Measurements from ENCODE around the gene OXNAD1. TPM values are rescaled to one million over a fixed set of nuclear protein-coding genes. Genes with fewer than 3 reads are reported as not detected.
A peak's percentile ranks its signal among the peaks of the same experiment; 100 is the strongest.

The OXNAD1 gene
- total and polyA plus RNA-seq, 4 experiments from 2014 or later, result 61.7 to 84.7 (median 73.2) TPM

DNA sequence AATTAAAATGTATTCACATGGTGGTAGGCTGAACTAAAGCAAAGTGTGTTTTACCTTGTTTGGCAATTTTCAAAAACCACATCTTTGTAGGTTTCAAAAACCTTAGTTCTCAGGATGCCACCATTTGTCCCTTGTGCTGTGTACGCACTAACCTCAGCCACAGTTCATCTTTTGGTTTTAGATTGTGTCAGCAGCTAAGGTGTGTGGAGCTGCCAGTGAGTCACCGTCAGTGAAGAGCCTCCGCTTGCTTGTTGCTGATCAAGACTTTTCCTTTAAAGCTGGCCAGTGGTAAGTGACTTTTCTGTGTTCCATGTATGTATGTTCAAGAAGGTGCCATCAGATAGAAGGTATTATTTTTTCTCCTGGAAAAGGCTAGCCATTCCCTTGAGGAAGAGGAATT, 21.1 kb downstream of the OXNAD1 start:
- intact Hi-C loops (cut with micrococcal nuclease), result loop anchor here (1.0 to 5.0 kb wide), 6 partner anchors 16 to 265 kb away; partner anchors contain the start of gene OXNAD1
- peaks cover 52% of the 10 kb centered on the region for H3K4me1 ChIP-seq (ENCODE audit: insufficient read depth, low read length)
- POLR2A ChIA-PET (ENCODE audit: partially characterized antibody), result interaction anchor here (0.6 to 5.7 kb wide), 26 partner anchors 9 to 1080 kb away, joined by 3 to 109 read pairs (median 5); partner anchors contain the start of genes CAPN7, DPH3, OXNAD1 and PLCL2
- no peaks in the 10 kb centered on the region for H3K27me3 Mint-ChIP-seq
- peak overlapping the region; percentile 93 to 99 (median 98) for H3K4me3 Mint-ChIP-seq
- no peaks in the 10 kb centered on the region for H3K36me3 ChIP-seq (ENCODE audit: insufficient read depth, low read length)
- peak overlapping the region; percentile 68 to 89 for H3K4me3 ChIP-seq (ENCODE audit: low read length in 2 of 2)
- no peaks in the 10 kb centered on the region for H3K27me3 ChIP-seq (ENCODE audit: insufficient read depth, low read length)
- peak; percentile 82 to 91 (median 86) for DNase-seq
- peaks cover 45 to 70% (median 63%) of the 10 kb centered on the region in 4 donors for H3K4me1 Mint-ChIP-seq
- H3K27ac ChIP-seq (ENCODE audit: low read depth, low read length), result peak overlapping the region; percentile 76
- peak overlapping the region; percentile 94 to 99 (median 96) for H3K27ac Mint-ChIP-seq
- H3K9me3 Mint-ChIP-seq, result no peaks in the 10 kb centered on the region
- no peaks in the 10 kb centered on the region for H3K9me3 ChIP-seq (ENCODE audit: control insufficient read depth in 1 of 2, low read length in 2 of 2)
- peaks cover 11 to 42% of the 10 kb centered on the region in 2 donors for H3K36me3 Mint-ChIP-seq
- CTCF ChIA-PET (ENCODE audit: partially characterized antibody), result interaction anchor here (0.6 to 6.5 kb wide), 12 partner anchors 9 to 265 kb away, joined by 3 to 72 read pairs (median 6); partner anchors contain the start of genes DPH3 and OXNAD1

DNA sequence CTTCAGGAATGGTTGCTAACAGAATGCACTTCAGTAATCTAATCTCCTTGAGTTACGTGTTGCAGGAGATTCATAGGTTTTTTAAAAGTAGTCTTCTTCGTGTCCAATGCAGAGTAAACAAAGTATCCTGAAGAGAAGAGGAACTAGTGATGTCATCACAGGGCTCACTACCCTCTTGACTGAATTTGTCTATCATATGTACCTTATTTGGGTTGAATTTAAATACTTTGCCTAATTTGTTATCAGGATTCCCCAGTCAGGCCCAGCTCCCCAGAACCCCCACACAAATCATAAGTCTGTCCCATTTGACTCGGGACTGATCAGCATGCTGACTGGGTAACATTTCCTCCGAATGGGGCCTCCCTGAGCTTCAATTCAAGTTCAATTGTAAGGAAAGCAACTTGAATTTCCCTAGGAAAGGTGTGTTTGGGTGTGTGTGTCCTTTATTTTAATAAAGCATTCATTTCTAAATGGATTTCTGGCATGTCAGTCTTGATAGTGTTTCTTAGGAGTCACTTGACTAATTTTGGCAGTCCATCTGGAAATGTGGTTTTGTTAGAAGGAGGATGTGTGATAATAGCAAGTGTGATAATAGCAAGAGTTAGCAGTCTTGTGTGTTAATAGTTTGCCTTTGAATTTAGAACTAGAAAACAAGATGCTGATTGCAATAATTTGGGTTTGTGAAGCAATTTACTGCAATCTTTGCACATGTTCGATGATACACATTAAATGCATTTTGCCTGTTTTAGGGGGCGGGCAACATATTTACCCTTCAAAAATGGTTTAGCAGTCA, 21.9 kb downstream of the OXNAD1 start:
- Mint-ChIP-seq H3K4me1 (peaks cover 51 to 78% (median 69%) of the 10 kb centered on the region in 4 donors), H3K27ac (peak overlapping the region; percentile 94 to 99 (median 96)), H3K27me3 (no peaks in the 10 kb centered on the region), H3K4me3 (peak overlapping the region; percentile 93 to 99 (median 98)), H3K36me3 (peaks cover 10 to 41% of the 10 kb centered on the region in 2 donors), H3K9me3 (no peaks in the 10 kb centered on the region)
- peaks cover 59% of the 10 kb centered on the region for H3K4me1 ChIP-seq (ENCODE audit: insufficient read depth, low read length)
- H3K27ac ChIP-seq (ENCODE audit: low read depth, low read length), result peak overlapping the region; percentile 76
- H3K9me3 ChIP-seq (ENCODE audit: control insufficient read depth in 1 of 2, low read length in 2 of 2), result no peaks in the 10 kb centered on the region
- intact Hi-C loops (cut with micrococcal nuclease), result loop anchor here (1.0 to 5.0 kb wide), 6 partner anchors 17 to 264 kb away; partner anchors contain the start of gene OXNAD1
- CTCF ChIA-PET (ENCODE audit: partially characterized antibody), result interaction anchor here (0.8 to 6.5 kb wide), 11 partner anchors 9 to 264 kb away, joined by 3 to 72 read pairs (median 6); partner anchors contain the start of genes DPH3 and OXNAD1
- peak overlapping the region; percentile 68 to 89 for H3K4me3 ChIP-seq (ENCODE audit: low read length in 2 of 2)
- POLR2A ChIA-PET (ENCODE audit: partially characterized antibody), result interaction anchor here (0.9 to 5.7 kb wide), 24 partner anchors 9 to 1081 kb away, joined by 3 to 109 read pairs (median 5); partner anchors contain the start of genes CAPN7, DPH3, OXNAD1 and PLCL2
- H3K36me3 ChIP-seq (ENCODE audit: insufficient read depth, low read length), result no peaks in the 10 kb centered on the region
- H3K27me3 ChIP-seq (ENCODE audit: insufficient read depth, low read length), result no peaks in the 10 kb centered on the region
- DNase-seq, result no peak

DNA sequence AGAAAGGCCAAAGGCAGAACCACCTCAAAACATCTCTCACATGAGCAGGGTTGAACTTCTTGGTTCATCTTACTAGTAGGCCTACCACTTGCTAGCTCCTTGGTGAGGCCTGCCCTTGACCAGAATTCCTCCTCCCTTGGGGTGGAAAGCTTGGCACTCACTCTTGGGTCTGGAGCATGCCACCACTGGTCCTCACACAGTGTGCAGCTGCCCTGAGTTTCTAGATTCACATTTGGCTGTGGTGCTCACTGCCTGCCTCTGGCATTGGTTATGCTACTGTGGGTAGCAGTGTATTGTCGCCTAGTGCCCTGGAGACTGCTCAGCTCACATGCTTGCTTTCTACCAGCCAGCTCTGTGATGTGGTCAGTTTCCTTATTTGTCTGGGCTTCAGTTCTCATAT, 23.7 kb downstream of the OXNAD1 start:
- no peak for DNase-seq
- Histone ChIP-seq H3K27me3 (ENCODE audit: insufficient read depth, low read length) (no peaks in the 10 kb centered on the region), H3K27ac (ENCODE audit: low read depth, low read length) (peak overlapping the region; percentile 76), H3K4me1 (ENCODE audit: insufficient read depth, low read length) (peaks cover 75% of the 10 kb centered on the region), H3K4me3 (ENCODE audit: low read length in 2 of 2) (peak overlapping the region; percentile 68 to 89), H3K36me3 (ENCODE audit: insufficient read depth, low read length) (no peaks in the 10 kb centered on the region), H3K9me3 (ENCODE audit: control insufficient read depth in 1 of 2, low read length in 2 of 2) (no peaks in the 10 kb centered on the region)
- CTCF ChIA-PET (ENCODE audit: partially characterized antibody), result interaction anchor here (0.6 to 9.8 kb wide), 17 partner anchors 14 to 311 kb away, joined by 3 to 488 read pairs (median 11); partner anchors contain the start of genes DPH3, OXNAD1 and RFTN1
- POLR2A ChIA-PET (ENCODE audit: partially characterized antibody), result interaction anchor here (0.6 to 9.8 kb wide), 11 partner anchors 9 to 1073 kb away, joined by 3 to 361 read pairs (median 3); partner anchors contain the start of genes DPH3 and OXNAD1
- Mint-ChIP-seq H3K27ac (peak overlapping the region; percentile 94 to 99 (median 96)), H3K9me3 (peaks cover 0 to 4% (median 3%) of the 10 kb centered on the region in 8 donors), H3K4me1 (peaks cover 56 to 85% (median 71%) of the 10 kb centered on the region in 4 donors), H3K36me3 (peaks cover 15 to 42% of the 10 kb centered on the region in 2 donors), H3K27me3 (no peaks in the 10 kb centered on the region), H3K4me3 (peak overlapping the region; percentile 93 to 99 (median 98))
- intact Hi-C loops (cut with micrococcal nuclease), result loop anchor here (5.0 kb wide), 1 partner anchor 179 kb away; no protein-coding TSS in a partner anchor

DNA sequence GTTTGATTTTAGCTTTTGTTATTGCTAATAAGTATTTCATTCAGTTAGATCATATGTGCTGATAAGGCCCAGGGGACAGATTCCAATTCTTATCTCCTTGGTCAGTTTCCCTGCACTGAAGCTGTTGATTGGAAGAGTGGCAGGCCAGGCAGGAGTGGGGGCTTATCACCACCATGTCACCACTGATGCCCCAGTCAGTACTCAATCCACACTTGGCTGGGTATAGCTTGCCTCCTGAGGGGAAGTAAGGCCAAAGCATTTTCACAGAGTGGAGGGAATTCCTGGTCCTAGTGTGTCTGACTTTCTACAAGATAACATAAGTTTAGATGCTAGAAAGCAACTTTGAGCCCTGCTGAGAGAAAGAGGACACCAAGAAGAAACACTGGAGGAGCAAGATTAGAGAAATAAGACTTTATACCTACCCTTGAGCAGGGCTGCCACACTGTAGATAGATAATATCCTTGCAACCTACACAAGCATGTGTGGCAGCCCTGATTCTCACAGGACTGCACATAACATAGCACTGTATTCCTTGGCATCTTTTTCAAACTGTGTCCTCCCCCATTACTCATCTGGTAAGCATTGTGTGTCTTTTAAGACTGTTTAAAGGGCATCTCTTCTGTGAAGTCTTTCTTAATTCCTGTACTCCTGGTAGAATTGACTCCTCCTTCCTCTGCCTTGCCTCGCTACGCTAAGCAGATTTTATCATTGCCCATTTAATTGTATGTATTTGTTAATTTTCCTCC, 24.3 kb downstream of the OXNAD1 start:
- no peaks in the 10 kb centered on the region for H3K27me3 Mint-ChIP-seq
- H3K4me1 Mint-ChIP-seq, result peaks cover 53 to 83% (median 73%) of the 10 kb centered on the region in 4 donors
- ChIA-PET CTCF (ENCODE audit: partially characterized antibody) (interaction anchor here (0.6 to 9.8 kb wide), 15 partner anchors 15 to 310 kb away, joined by 3 to 488 read pairs (median 15); partner anchors contain the start of genes DPH3, OXNAD1 and RFTN1), POLR2A (ENCODE audit: partially characterized antibody) (interaction anchor here (0.6 to 9.8 kb wide), 12 partner anchors 10 to 1073 kb away, joined by 3 to 361 read pairs (median 5); partner anchors contain the start of genes DPH3 and OXNAD1)
- Histone ChIP-seq H3K27me3 (ENCODE audit: insufficient read depth, low read length) (no peaks in the 10 kb centered on the region), H3K4me3 (ENCODE audit: low read length in 2 of 2) (peak overlapping the region; percentile 68 to 89), H3K4me1 (ENCODE audit: insufficient read depth, low read length) (peaks cover 78% of the 10 kb centered on the region), H3K9me3 (ENCODE audit: control insufficient read depth in 1 of 2, low read length in 2 of 2) (no peaks in the 10 kb centered on the region), H3K36me3 (ENCODE audit: insufficient read depth, low read length) (no peaks in the 10 kb centered on the region), H3K27ac (ENCODE audit: low read depth, low read length) (peak overlapping the region; percentile 76)
- no peak for DNase-seq
- H3K9me3 Mint-ChIP-seq, result peaks cover 0 to 8% (median 4%) of the 10 kb centered on the region in 8 donors
- intact Hi-C loops (cut with micrococcal nuclease), result loop anchor here (5.0 kb wide), 1 partner anchor 178 kb away; no protein-coding TSS in a partner anchor
- H3K36me3 Mint-ChIP-seq, result peaks cover 19 to 45% of the 10 kb centered on the region in 2 donors
- H3K27ac Mint-ChIP-seq, result peak overlapping the region; percentile 94 to 99 (median 96)
- H3K4me3 Mint-ChIP-seq, result peak overlapping the region; percentile 93 to 99 (median 98)

DNA sequence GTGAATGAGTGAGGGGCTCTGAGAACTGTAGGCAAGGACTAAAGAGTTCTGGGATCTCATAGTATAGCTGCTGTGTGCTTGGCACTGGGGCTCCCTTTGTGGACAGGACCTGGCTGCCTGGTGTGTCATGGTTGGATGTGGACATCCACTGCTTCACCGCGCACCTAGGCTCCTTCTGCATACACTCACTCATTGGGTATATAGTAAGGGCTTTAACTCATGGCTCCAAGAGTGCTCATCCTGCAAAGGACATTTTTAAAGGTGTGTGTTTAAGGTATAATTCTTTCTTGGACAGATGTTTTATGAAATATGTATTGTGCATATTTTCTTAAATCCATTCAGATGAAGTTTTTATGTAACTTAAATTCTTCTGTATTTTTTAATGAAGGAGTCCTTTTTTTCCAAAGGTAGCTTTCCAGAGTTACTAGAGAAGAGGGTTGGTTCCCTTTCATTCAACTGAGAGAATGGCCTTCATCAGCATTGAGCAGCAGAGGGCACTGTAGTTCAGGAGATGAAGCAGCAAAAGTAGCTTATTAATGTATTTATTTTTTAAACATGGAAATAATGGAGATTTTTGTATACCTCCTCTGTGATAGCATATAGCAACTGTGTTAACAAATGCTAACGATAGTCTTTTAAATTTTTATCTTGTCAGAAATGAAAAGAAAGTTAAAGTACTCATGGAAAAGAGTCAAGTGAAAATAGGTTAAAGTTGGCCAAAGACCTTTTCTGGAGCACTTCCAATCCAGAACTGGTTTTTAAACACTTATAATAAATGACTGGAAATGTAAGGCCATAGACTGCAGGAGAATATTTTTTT, 25.2 kb downstream of the OXNAD1 start:
- H3K36me3 ChIP-seq (ENCODE audit: insufficient read depth, low read length), result no peaks in the 10 kb centered on the region
- peak overlapping the region; percentile 90 to 99 (median 96) for H3K27ac Mint-ChIP-seq
- CTCF ChIA-PET (ENCODE audit: partially characterized antibody), result interaction anchor here (0.7 to 9.8 kb wide), 29 partner anchors 8 to 264 kb away, joined by 3 to 488 read pairs (median 5); partner anchors contain the start of genes DPH3, OXNAD1 and RFTN1
- H3K27ac ChIP-seq (ENCODE audit: low read depth, low read length), result peak overlapping the region; percentile 76
- H3K9me3 ChIP-seq (ENCODE audit: control insufficient read depth in 1 of 2, low read length in 2 of 2), result no peaks in the 10 kb centered on the region
- peak overlapping the region; percentile 68 to 89 for H3K4me3 ChIP-seq (ENCODE audit: low read length in 2 of 2)
- no peaks in the 10 kb centered on the region for H3K27me3 ChIP-seq (ENCODE audit: insufficient read depth, low read length)
- H3K36me3 Mint-ChIP-seq, result peaks cover 27 to 50% of the 10 kb centered on the region in 2 donors
- peak overlapping the region; percentile 93 to 99 (median 98) for H3K4me3 Mint-ChIP-seq
- intact Hi-C loops (cut with micrococcal nuclease), result loop anchor here (1.0 kb wide), 5 partner anchors 11 to 260 kb away; no protein-coding TSS in a partner anchor
- DNase-seq, result peak; percentile 58 to 67 (median 64)
- H3K4me1 Mint-ChIP-seq, result peaks cover 48 to 82% (median 72%) of the 10 kb centered on the region in 4 donors
- no peaks in the 10 kb centered on the region for H3K27me3 Mint-ChIP-seq
- peaks cover 78% of the 10 kb centered on the region for H3K4me1 ChIP-seq (ENCODE audit: insufficient read depth, low read length)
- peaks cover 0 to 11% (median 4%) of the 10 kb centered on the region in 8 donors for H3K9me3 Mint-ChIP-seq
- POLR2A ChIA-PET (ENCODE audit: partially characterized antibody), result interaction anchor here (0.5 to 9.8 kb wide), 13 partner anchors 13 to 543 kb away, joined by 3 to 361 read pairs (median 6); partner anchors contain the start of genes DPH3 and OXNAD1
